HEK293 (cell line): Measurements from ENCODE around the gene USP5.

Experiments
- CTCF ChIA-PET: fragments of 350-600 bp; formaldehyde crosslinking; extraction: SDS; loops from one replicate; lab custom pipeline; 2021; ENCODE audit warnings: antibody characterized with exemption; lab: Yijun Ruan, JAX
- POLR2A ChIA-PET: fragments of 300-600 bp; formaldehyde crosslinking; extraction: SDS; loops from one replicate; lab custom pipeline; 2020; ENCODE audit warnings: antibody characterized with exemption, inconsistent platforms; lab: Yijun Ruan, JAX
- H3K27ac ChIP-seq: fragments of 200-500 bp; sonication (Bioruptor generic); 2 replicates; pipeline ENCODE4 v1.5.1; 2014; ENCODE audit warnings: low read depth, low read length, control low read depth, inconsistent platforms; ENCODE audit errors: extremely low read depth
- H3K36me3 ChIP-seq, 2 experiments: fragments of 200-500 bp in 1 of 2; sonication (Bioruptor generic) in 1 of 2; 1 replicate in 1 of 2; 2 replicates in 1 of 2; pipeline ENCODE4 v1.5.1; 2014 to 2017; ENCODE audit warnings: inconsistent platforms in 2 of 2, low read length in 2 of 2; ENCODE audit not compliant: control insufficient read depth in 2 of 2, insufficient read depth in 1 of 2
- H3K4me1 ChIP-seq: fragments of 200-500 bp; sonication (Bioruptor generic); 2 replicates; pipeline ENCODE4 v1.5.1; 2014; ENCODE audit warnings: mild to moderate bottlenecking, low read length, inconsistent platforms; ENCODE audit not compliant: control insufficient read depth, insufficient read depth
- H3K4me3 ChIP-seq: 2 replicates; pipeline ENCODE4 v1.5.1; 2011; ENCODE audit warnings: low read depth, mild to moderate bottlenecking, control low read depth, low read length, moderate library complexity
- H3K9me3 ChIP-seq: fragments of 200-500 bp; sonication (Bioruptor generic); 2 replicates; pipeline ENCODE4 v1.5.1; 2014; ENCODE audit warnings: low read depth, low read length, inconsistent platforms; ENCODE audit not compliant: control insufficient read depth, insufficient read depth
- GLIS1 ChIP-seq: fragments of 450-650 bp; formaldehyde crosslinking; IDR thresholded peaks from 2 replicates; pipeline ENCODE4 v1.5.1; 2016; ENCODE audit warnings: missing biosample characterization, missing genetic modification characterization
- GLIS2 ChIP-seq: fragments of 450-650 bp; formaldehyde crosslinking; IDR thresholded peaks from 2 replicates; pipeline ENCODE4 v1.5.1; 2016; ENCODE audit warnings: missing biosample characterization, missing genetic modification characterization
- HOXD13 ChIP-seq: sonication (generic); formaldehyde crosslinking; IDR thresholded peaks from 2 replicates; pipeline ENCODE4 v1.8.0; 2022; ENCODE audit warnings: missing genetic modification reagents, borderline replicate concordance
- KLF1 ChIP-seq: fragments of 450-650 bp; formaldehyde crosslinking; IDR thresholded peaks from 2 replicates; pipeline ENCODE4 v1.5.1; 2016; ENCODE audit warnings: missing biosample characterization, missing genetic modification characterization
- MYNN ChIP-seq: fragments of 450-650 bp; formaldehyde crosslinking; IDR thresholded peaks from 2 replicates; pipeline ENCODE4 v1.5.1; 2016; ENCODE audit warnings: missing biosample characterization, missing genetic modification characterization, borderline replicate concordance
- YY1 ChIP-seq: fragments of 450-650 bp; formaldehyde crosslinking; IDR thresholded peaks from 2 replicates; pipeline ENCODE4 v1.5.1; 2018; ENCODE audit warnings: missing biosample characterization, missing genetic modification characterization
- ZBTB10 ChIP-seq: fragments of 450-650 bp; formaldehyde crosslinking; IDR thresholded peaks from 2 replicates; pipeline ENCODE4 v1.5.1; 2016; ENCODE audit warnings: missing biosample characterization, missing genetic modification characterization
- ZNF175 ChIP-seq: fragments of 450-650 bp; formaldehyde crosslinking; IDR thresholded peaks from 2 replicates; pipeline ENCODE4 v1.5.1; 2016; ENCODE audit warnings: missing biosample characterization, missing genetic modification characterization
- ZNF202 ChIP-seq: fragments of 450-650 bp; formaldehyde crosslinking; IDR thresholded peaks from 2 replicates; pipeline ENCODE4 v1.5.1; 2016; ENCODE audit warnings: missing biosample characterization, missing genetic modification characterization, borderline replicate concordance
- ZNF23 ChIP-seq: fragments of 450-650 bp; formaldehyde crosslinking; IDR thresholded peaks from 2 replicates; pipeline ENCODE4 v1.5.1; 2016; ENCODE audit warnings: missing biosample characterization, missing genetic modification characterization, borderline replicate concordance
- ZNF302 ChIP-seq: fragments of 450-650 bp; formaldehyde crosslinking; IDR thresholded peaks from 2 replicates; pipeline ENCODE4 v1.5.1; 2016; ENCODE audit warnings: missing biosample characterization, missing genetic modification characterization, low read depth
- ZNF311 ChIP-seq: fragments of 450-650 bp; formaldehyde crosslinking; IDR thresholded peaks from 2 replicates; pipeline ENCODE4 v1.5.1; 2017; ENCODE audit warnings: missing biosample characterization, missing genetic modification characterization, borderline replicate concordance
- ZNF341 ChIP-seq: fragments of 450-650 bp; formaldehyde crosslinking; IDR thresholded peaks from 2 replicates; pipeline ENCODE4; 2016; ENCODE audit warnings: low read depth, missing biosample characterization, missing genetic modification characterization
- ZNF362 ChIP-seq: fragments of 450-650 bp; formaldehyde crosslinking; IDR thresholded peaks from 2 replicates; pipeline ENCODE4 v1.5.1; 2016; ENCODE audit warnings: missing biosample characterization, missing genetic modification characterization
- ZNF501 ChIP-seq: fragments of 450-650 bp; formaldehyde crosslinking; IDR thresholded peaks from 2 replicates; pipeline ENCODE4 v1.5.1; 2016; ENCODE audit warnings: missing biosample characterization, missing genetic modification characterization
- ZNF645 ChIP-seq: fragments of 450-650 bp; formaldehyde crosslinking; IDR thresholded peaks from 2 replicates; pipeline ENCODE4; 2016; ENCODE audit warnings: missing biosample characterization, missing genetic modification characterization
- ZNF701 ChIP-seq: fragments of 450-650 bp; formaldehyde crosslinking; IDR thresholded peaks from 2 replicates; pipeline ENCODE4 v1.5.1; 2016; ENCODE audit warnings: missing biosample characterization, missing genetic modification characterization
- ZNF707 ChIP-seq: fragments of 450-650 bp; formaldehyde crosslinking; IDR thresholded peaks from 2 replicates; pipeline ENCODE4 v1.5.1; 2016; ENCODE audit warnings: missing biosample characterization, missing genetic modification characterization
- ZNF791 ChIP-seq: fragments of 450-650 bp; formaldehyde crosslinking; IDR thresholded peaks from 2 replicates; pipeline ENCODE4 v1.5.1; 2016; ENCODE audit warnings: missing biosample characterization, missing genetic modification characterization
- ZNF843 ChIP-seq: fragments of 450-650 bp; formaldehyde crosslinking; IDR thresholded peaks from 2 replicates; pipeline ENCODE4 v1.5.1; 2016; ENCODE audit warnings: missing biosample characterization, missing genetic modification characterization
- ZSCAN23 ChIP-seq: fragments of 450-650 bp; formaldehyde crosslinking; IDR thresholded peaks from 2 replicates; pipeline ENCODE4 v1.5.1; 2016; ENCODE audit warnings: missing biosample characterization, missing genetic modification characterization
- ZSCAN30 ChIP-seq: fragments of 450-650 bp; IDR thresholded peaks from 2 replicates; pipeline ENCODE4 v1.5.1; 2018; ENCODE audit warnings: missing biosample characterization, mild to moderate bottlenecking, missing genetic modification characterization, moderate library complexity

The USP5 gene

GRCh38 chr12:6839482-6840201 lies 12.3 kb upstream of the USP5 start:
- TF ChIP-seq ZSCAN23 (tag by site-specific recombination) (no peak), ZNF645 (tag by site-specific recombination) (no peak), GLIS1 (tag by site-specific recombination) (no peak), ZBTB10 (tag by site-specific recombination) (no peak), YY1 (tag by site-specific recombination) (no peak), ZNF362 (no peak), ZNF302 (no peak), KLF1 (no peak), HOXD13 (CRISPR knock-in tag) (no peak), ZNF23 (no peak), ZNF341 (tag by site-specific recombination) (no peak), ZNF311 (tag by site-specific recombination) (no peak), ZNF175 (tag by site-specific recombination) (no peak), ZNF501 (no peak)
- Histone ChIP-seq H3K36me3 (peaks cover 18 to 88% of the 10 kb centered on the region in 2 experiments; a peak in 2 of 3 replicates), H3K9me3 (no peaks in the 10 kb centered on the region), H3K4me1 (no peaks in the 10 kb centered on the region), H3K4me3 (no peak overlapping the region), H3K27ac (no peak overlapping the region)
- ChIA-PET CTCF (interaction anchor here (1.0 to 2.0 kb wide), 3 partner anchors 9 to 87 kb away, joined by 3 to 9 read pairs (median 5); partner anchors contain the start of gene MLF2), POLR2A (interaction anchor here (1.2 to 6.5 kb wide), 5 partner anchors 9 to 87 kb away, joined by 3 to 62 read pairs (median 6); partner anchors contain the start of genes CDCA3, MLF2 and USP5)

GRCh38 chr12:6840330-6840729 lies 11.6 kb upstream of the USP5 start:
- TF ChIP-seq ZSCAN30 (tag by site-specific recombination) (no peak), ZNF707 (tag by site-specific recombination) (no peak), ZNF701 (tag by site-specific recombination) (no peak), GLIS1 (tag by site-specific recombination) (peak; percentile 17; the same call in 1 of the 2 replicates), MYNN (tag by site-specific recombination) (no peak), ZNF791 (tag by site-specific recombination) (no peak), ZNF202 (tag by site-specific recombination) (no peak), ZNF843 (tag by site-specific recombination) (no peak), GLIS2 (tag by site-specific recombination) (peak; percentile 35; the same call in 1 of the 2 replicates)
- TF ChIP-seq, all 188 proteins: peak for 2
- Histone ChIP-seq H3K4me1 (no peaks in the 10 kb centered on the region), H3K36me3 (peaks cover 11 to 90% of the 10 kb centered on the region in 2 experiments; a peak in 2 of 3 replicates), H3K27ac (no peak overlapping the region), H3K4me3 (no peak overlapping the region), H3K9me3 (no peaks in the 10 kb centered on the region)
- ChIA-PET CTCF (interaction anchor here (1.0 to 2.0 kb wide), 4 partner anchors 8 to 87 kb away, joined by 3 to 9 read pairs (median 4); partner anchors contain the start of genes MLF2 and USP5), POLR2A (interaction anchor here (0.8 to 6.5 kb wide), 6 partner anchors 9 to 87 kb away, joined by 3 to 62 read pairs (median 6); partner anchors contain the start of genes CDCA3, MLF2, PTMS and USP5)
